ENCODE data around the gene PFKM.

Gene PFKM

DNA sequence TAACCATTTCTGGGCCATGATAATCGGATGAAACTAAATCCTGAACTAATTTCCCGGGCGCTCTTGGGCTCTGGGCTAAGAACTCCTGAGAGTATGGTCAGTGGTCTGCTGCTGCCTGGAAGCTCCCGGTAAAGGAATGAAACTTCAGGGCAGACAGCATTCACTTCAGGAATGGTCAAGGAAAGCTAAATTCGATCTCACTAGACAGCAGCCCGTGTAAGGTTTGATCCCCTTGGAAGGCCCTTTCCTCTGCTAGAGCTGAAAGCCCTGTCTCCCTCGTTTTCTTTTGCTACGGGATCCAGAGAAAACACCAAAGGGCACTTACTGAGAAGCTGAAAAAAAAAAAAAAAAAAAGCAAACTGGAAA, 37.5 kb downstream of the PFKM start:
- H3K4me3 ChIP-seq (ENCODE audit: low read depth, low read length), result peak overlapping the region; percentile 94
- no peak for DNase-seq (ENCODE audit: low read depth)
- TF ChIP-seq, protein P1, sequence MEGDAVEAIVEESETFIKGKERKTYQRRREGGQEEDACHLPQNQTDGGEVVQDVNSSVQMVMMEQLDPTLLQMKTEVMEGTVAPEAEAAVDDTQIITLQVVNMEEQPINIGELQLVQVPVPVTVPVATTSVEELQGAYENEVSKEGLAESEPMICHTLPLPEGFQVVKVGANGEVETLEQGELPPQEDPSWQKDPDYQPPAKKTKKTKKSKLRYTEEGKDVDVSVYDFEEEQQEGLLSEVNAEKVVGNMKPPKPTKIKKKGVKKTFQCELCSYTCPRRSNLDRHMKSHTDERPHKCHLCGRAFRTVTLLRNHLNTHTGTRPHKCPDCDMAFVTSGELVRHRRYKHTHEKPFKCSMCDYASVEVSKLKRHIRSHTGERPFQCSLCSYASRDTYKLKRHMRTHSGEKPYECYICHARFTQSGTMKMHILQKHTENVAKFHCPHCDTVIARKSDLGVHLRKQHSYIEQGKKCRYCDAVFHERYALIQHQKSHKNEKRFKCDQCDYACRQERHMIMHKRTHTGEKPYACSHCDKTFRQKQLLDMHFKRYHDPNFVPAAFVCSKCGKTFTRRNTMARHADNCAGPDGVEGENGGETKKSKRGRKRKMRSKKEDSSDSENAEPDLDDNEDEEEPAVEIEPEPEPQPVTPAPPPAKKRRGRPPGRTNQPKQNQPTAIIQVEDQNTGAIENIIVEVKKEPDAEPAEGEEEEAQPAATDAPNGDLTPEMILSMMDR (conservative IDR thresholded peaks at IDR 0.05; ENCODE audit: low read depth, low read length), result no peak

DNA sequence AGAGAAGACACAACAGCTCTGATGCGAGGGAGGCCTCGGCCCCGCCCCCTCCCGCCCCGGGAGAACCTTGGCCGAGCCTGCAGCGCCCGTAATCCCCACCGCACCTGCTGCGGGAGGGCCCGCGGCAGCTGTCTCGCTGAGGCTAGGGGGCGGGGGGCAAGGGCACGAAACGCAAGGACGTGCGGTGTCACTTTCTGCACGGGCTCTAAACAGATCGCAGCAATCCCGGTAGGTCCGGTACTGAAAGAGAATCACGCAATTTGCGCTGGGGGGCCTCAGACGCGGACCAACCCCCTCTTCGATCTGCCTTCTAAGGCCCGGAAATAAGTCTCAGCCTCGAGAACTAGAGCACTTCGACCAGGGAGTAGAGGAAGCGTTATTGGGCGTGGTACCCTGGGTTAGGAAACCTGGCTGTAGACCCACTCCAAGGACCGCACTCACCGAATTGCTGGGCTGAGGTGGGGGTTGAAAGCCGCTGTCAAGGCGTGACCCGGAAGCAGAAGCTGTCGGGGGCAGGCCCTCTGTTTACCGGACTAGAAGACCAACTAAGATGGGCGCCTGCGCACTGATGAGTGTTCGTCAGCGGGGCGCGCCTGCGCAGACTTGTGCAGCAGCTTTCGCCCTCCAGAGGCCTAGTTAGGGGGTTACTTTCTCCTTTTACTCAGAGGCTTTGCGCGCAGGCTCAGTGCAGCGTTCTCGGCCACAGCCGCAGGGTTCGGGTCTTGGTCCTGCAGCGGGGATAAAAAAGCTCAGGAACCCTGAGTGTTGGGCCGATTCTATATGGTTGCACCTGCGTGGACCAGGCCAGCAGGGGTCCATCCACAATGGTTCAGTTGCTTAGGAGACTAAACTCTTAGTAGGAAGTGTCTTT, 38.1 kb downstream of the PFKM start, which contains the start of gene ASB8:
ASB8 (minus strand) TSS at position 498 of the 871 bp plus-strand sequence. CDS start 4,019 bp downstream, outside the sequence.
- TF ChIP-seq, protein P1 (conservative IDR thresholded peaks at IDR 0.05; ENCODE audit: low read depth, low read length), result peak; percentile 58
- peak; percentile 99 for DNase-seq (ENCODE audit: low read depth)
- peak within 1 kb of the TSS; percentile 94 for H3K4me3 ChIP-seq (ENCODE audit: low read depth, low read length)

DNA sequence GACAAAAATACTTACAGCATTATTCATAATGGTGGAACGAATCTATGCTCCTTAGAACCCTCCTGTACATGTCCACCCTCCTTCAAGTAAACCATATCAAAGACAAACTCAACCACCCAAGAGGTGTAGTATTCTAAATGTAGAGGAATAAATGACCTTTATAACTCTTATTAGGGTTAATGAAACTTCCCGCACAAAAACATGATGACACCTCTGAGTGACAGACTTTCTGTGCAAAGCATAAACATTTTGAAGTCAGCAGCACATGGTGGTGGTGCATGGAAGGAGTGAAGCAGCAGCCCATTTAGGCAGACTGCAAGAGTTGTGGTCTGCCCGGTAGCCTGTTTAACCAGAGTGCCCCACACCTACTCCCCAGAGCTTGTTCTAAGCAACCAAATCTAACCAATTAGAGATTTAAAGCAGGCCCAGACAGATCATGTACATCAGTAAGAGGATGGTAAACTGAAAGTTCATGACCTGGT, 38.8 kb downstream of the PFKM start:
- DNase-seq (ENCODE audit: low read depth), result no peak
- H3K4me3 ChIP-seq (ENCODE audit: low read depth, low read length), result peak overlapping the region; percentile 94
- TF ChIP-seq, protein P1 (conservative IDR thresholded peaks at IDR 0.05; ENCODE audit: low read depth, low read length), result no peak

DNA sequence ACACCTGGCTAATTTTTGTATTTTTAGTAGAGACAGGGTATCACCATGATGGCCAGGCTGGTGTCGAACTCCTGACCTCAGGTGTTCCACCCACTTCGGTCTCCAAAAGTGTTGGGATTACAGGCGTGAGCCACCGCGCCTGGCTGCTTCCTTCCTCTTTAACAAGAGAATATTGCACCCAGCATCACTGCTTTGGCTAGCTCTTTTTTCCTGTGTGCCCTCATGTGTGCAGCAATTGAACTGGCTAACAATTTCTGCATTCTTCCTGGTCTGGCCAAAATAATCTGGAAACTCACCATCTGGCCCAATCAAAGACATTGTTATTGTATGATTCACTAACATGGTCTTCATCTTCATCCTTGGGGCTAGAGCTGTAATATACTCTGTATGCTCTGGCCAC, 40.9 kb downstream of the PFKM start:
- H3K4me3 ChIP-seq (ENCODE audit: low read depth, low read length), result no peak overlapping the region
- DNase-seq (ENCODE audit: low read depth), result no peak
- TF ChIP-seq, protein P1 (conservative IDR thresholded peaks at IDR 0.05; ENCODE audit: low read depth, low read length), result no peak

DNA sequence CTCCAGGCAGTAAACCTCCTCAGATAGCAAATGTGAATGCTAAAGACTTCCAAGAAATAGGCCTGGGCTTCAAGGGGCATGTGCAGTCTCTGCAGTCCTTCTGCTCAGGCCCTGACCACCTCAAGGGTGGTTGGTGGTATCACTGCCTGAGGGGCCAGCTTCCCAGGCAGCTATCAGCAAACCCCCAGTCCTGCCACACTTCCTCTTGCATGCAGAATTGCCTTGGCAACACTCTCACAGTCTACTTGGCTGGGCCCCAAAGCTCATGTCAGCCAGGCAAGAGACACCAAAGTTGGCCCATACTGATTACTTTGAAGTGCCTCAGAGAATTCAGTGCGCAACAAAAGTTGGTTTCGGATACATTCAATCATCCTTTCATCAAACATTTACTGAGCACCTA, 41.6 kb downstream of the PFKM start:
- TF ChIP-seq, protein P1 (conservative IDR thresholded peaks at IDR 0.05; ENCODE audit: low read depth, low read length), result no peak
- DNase-seq (ENCODE audit: low read depth), result no peak
- H3K4me3 ChIP-seq (ENCODE audit: low read depth, low read length), result no peak overlapping the region

DNA sequence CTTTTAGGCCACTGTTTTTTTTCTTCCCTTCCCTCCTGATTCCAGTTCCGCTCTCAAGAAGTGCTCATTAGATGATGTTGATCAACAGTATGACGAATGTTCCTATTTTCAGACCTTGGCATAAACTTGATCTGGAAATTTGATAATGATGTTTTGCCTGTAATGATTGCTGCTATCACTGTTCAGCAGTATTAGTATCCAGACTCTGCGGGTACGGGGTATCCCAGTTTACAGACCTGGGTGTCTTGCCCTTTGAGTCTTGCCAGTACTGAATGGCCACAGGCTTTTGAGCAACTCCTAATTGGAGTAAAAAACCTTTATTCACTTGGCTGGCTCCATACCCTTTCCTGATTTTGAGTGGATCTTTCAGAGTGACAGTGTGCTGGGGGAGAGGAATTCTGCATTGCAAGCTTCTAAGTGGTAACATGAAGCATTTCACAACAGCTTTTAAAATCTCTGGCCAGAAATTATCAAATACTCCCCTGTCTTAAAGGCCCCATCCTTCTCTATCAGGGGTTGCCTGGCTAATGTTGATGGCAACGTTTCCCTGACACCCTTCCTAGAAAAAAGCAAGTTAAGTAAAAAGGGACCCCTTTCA, 44.1 kb downstream of the PFKM start:
- DNase-seq (ENCODE audit: low read depth), result no peak
- H3K4me3 ChIP-seq (ENCODE audit: low read depth, low read length), result no peak overlapping the region
- TF ChIP-seq, protein P1 (conservative IDR thresholded peaks at IDR 0.05; ENCODE audit: low read depth, low read length), result no peak

Measured in choroid plexus epithelial cell (primary cell).